IPS-NIHi7 (cell line): ENCODE data around the gene PBRM1.

Experiments used
- DNase-seq: peaks from one replicate; pipeline ENCODE4 v3.0.0; 2012; ENCODE audit warnings: mixed read lengths; ENCODE audit errors: extremely low spot score

Gene PBRM1

GRCh38 chr3:52574056-52574965 is 111.4 kb downstream of the PBRM1 start:
- no peak for DNase-seq

GRCh38 chr3:52572221-52572620 is 113.5 kb downstream of the PBRM1 start:
- DNase-seq, result no peak

GRCh38 chr3:52570076-52570475 is 115.6 kb downstream of the PBRM1 start:
- DNase-seq, result no peak

- no peak for DNase-seq
Observed at GRCh38 chr3:52568069-52568468, 117.6 kb downstream of the PBRM1 start.

- no peak for DNase-seq
Observed at GRCh38 chr3:52563984-52564383, 121.7 kb downstream of the PBRM1 start.

- no peak for DNase-seq
Observed at GRCh38 chr3:52561028-52561747, 124.5 kb downstream of the PBRM1 start.

GRCh38 chr3:52558436-52558835 is 127.3 kb downstream of the PBRM1 start:
- DNase-seq, result no peak

GRCh38 chr3:52557011-52557960 is 128.4 kb downstream of the PBRM1 start:
- DNase-seq, result no peak

- no peak for DNase-seq
Observed at GRCh38 chr3:52555056-52555455, 130.7 kb downstream of the PBRM1 start.

- DNase-seq, result no peak
Observed at GRCh38 chr3:52554026-52554755, 131.5 kb downstream of the PBRM1 start.

- DNase-seq, result no peak
Observed at GRCh38 chr3:52552089-52552488, 133.6 kb downstream of the PBRM1 start.

- no peak for DNase-seq
Observed at GRCh38 chr3:52551118-52551517, 134.6 kb downstream of the PBRM1 start.

- DNase-seq, result no peak
Observed at GRCh38 chr3:52547143-52547542, 138.6 kb downstream of the PBRM1 start.

GRCh38 chr3:52546111-52546901 is 139.4 kb downstream of the PBRM1 start:
- no peak for DNase-seq

- no peak for DNase-seq
Observed at GRCh38 chr3:52544937-52545336, 140.8 kb downstream of the PBRM1 start.

- DNase-seq, result no peak
Observed at GRCh38 chr3:52541050-52541449, 144.7 kb downstream of the PBRM1 start.

GRCh38 chr3:52539010-52539653 is 146.6 kb downstream of the PBRM1 start:
- no peak for DNase-seq

GRCh38 chr3:52537726-52538421 is 147.8 kb downstream of the PBRM1 start:
- no peak for DNase-seq

GRCh38 chr3:52537165-52537620 is 148.5 kb downstream of the PBRM1 start:
- DNase-seq, result no peak
